Ecto neural progenitor cell (in vitro differentiated cells): Measurements from ENCODE around the gene KLHL33.
"Not testable (repeated sequence)": the region's sequence is repeated elsewhere in the genome, so short reads cannot be mapped to it uniquely, and the experiment has no call there.

ENCODE experiments used
- DNase-seq: peaks from one replicate; pipeline ENCODE4 v3.0.0-alpha.2; 2018; ENCODE audit warnings: low spot score

Gene KLHL33

DNA sequence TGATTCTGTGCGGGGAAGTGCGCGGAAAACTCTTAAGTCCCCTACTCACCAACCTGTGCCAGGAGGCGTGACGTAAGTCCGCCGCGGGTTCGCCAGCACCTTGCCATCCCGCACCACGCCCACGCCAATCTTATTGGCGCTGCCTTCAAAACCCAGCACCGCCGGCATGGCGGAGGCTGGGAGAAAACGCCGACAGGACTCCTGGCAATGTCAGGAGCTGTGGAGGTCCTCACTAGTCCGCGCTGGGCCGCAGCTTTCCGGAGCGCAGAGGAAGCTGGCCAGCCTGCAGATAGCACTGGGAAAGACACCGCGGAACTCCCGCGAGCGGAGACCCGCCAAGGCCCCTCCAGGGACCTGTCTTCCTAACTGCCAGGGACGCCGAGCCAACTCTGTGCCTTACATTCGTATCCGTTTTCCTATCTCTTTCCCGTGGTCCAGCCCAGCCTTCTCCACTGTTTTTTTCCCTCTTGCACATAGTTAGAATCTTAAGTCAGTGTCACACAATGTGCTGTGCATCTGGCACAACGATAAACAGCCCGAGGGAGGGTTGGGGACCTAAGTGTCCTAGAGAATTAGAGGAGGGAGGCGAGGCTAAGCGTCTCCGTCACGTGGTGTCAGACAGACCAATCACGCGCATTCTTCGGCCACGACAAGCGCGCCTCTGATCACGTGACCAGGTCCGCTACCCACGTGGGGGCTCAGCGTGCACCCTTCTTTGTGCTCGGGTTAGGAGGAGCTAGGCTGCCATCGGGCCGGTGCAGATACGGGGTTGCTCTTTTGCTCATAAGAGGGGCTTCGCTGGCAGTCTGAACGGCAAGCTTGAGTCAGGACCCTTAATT lies 18.8 kb upstream of the KLHL33 start, which contains the start of the genes APEX1 and OSGEP:
APEX1 (plus strand) TSS at position 711 of the 839 bp plus-strand sequence. CDS start 420 bp downstream, outside the sequence.
OSGEP (minus strand) TSS at position 297 of the 839 bp plus-strand sequence; CDS start at position 168, 129 bp downstream.
- peak; percentile 99 for DNase-seq

DNA sequence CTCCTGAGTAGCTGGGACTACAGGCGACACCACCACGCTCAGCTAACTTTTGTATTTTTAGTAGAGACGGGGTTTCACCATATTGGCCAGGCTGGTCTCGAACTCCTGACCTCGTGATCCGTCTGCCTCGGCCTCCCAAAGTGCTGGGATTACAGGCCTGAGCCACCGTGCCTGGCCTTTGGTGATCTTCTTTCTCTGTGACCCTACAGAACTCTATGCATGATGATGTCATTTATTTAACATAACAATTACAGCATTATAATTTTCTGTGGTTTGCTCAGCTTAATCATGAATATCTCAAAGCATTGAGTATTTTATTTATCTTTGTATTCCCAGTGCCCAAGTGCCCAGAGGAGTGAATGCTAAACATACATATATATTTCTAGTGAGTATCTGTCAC lies 16.9 kb upstream of the KLHL33 start:
- DNase-seq: not testable (repeated sequence)

DNA sequence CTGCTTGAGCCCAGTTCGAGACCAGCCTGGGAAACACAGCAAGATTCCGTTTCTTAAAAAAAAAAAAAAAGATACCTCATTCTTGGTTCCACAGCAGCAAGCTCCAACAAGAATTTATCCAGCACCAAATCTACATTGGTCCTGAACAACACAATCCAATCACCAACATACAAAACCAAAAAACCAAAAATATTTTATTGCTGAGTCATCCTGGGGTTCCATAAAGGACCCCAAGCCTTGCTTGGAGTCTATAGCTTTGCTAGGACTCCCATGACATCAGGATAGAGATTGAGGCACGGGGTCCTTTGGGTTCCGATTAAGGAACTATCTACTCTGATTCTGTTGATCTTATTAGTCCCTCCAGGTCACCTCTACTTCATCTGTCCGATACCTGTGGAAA lies 10.9 kb upstream of the KLHL33 start:
- DNase-seq: no peak

- DNase-seq: not testable (repeated sequence)
These were observed 7.7 kb upstream of the KLHL33 start for GRCh38 chr14:20443650-20444049.

DNA sequence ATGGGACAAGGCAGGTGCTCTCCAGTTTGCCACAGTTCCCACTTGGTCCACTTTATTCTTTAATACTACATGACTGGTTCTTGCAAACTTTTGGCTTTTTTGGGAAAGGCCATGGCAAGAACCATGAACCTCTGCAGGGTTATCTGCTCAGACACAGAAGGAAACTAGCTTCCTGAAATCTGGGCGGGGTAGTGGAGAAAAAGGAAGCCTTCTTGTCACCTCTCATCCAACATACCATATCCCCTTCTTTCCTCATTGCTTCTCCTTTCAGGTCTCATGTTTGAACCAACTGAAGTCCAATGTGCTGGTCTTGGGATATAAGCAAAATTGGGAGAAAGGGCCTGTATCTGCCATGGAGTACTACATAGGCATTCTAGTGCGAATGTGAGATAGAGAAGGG lies 5.5 kb upstream of the KLHL33 start:
- DNase-seq: no peak

DNA sequence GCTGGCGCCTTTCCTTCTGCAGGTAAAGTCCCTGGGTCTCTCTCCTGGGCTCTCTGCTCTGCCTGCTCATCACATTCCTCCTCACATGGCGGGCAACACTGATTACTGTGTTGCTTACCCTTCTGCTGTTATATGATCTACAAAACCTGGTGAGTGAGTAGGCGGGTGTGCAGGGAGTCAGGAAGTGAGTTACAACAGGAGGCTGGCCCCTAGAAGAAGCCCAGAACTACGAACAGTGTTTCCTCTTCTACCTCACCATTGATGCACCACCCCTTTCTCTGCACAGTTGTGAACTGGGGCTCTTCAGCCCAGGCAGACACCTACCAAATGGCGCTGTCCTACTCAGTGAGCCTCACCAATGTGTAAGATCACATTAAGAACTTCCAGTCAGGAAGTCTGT lies 4.9 kb upstream of the KLHL33 start:
- no peak for DNase-seq

DNA sequence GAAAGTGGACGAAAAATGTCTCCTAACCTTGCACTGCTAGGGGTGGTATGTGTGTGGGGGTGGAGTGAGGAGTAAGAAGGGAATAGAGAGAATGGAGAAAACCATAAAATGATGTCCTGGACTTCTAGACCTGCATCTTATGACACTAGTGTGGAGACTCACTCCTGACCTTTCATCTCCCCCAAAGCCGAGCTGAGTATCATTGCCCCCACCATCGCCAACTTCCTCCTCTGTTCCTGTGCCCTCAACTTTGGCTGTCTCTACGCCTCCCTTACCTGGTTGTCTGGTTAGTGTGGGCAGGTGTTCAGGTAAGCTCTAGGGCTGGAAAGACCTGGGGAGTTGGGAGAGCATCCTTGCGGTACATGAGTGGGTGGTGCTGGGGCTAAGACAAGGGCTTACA lies 4.5 kb upstream of the KLHL33 start:
- DNase-seq: no peak

DNA sequence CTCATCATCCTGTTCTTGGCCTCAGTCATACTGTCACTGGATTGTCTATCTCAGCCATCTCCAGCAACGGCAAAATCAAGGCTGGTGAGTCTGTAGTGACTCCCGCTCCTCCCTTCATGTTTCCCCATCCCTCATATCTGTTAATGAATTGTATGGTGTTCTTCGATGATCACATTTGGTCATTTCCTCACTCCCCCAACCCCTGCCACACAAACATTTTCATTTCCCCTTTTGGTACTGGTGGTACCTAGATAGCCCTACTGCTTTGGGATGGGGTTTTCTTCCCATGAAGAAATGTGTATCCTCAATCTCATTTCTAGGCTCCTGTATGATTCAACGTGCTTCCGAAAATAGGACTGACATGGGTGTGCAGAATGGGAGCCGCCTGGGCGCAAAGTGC lies 2.7 kb upstream of the KLHL33 start:
- no peak for DNase-seq

GRCh38 chr14:20436363-20436755 lies 393 bp upstream of the KLHL33 start:
- no peak for DNase-seq

DNA sequence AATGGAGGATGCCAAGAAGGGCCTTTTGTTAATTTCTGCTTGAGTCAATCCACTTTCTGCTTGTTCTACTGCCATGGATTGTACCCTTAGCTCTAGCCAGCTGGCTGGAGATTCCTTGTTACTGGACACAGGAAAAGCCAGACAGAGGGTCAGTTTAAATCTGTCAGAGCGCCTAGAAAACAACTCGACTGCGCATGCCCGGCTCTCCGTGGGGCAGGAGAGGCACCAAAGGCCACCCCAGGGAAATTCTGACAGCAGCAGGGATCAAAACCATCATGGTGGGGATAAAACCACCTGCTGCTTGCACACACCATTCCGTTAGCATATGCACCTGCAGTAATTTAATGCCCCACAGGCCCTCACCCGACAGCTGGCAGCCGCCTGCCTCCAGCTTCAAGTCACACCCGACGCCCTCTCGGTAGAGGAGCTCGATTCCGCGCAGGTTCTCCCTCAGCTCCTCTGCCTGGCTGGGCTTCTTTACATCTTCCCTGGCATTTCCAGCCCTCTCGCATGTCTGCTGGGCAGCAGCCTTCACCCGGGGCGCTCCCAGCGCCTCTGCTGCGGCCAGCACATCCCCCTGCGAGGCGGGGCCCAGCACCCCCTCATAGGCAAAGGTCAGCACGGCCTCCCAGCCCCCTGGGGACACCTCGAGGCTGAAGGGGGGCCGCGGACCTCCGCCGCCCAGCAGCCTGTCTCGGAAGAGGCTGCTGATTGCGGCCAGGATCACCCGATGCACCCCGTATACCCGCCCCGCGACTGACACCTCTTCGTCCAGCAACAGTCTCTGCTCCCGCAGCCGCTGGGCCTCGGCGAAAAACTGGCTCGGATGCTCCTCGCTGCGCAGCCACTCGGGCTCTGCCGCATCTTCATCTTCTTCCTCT lies 1.0 kb downstream of the KLHL33 start:
- DNase-seq: no peak

GRCh38 chr14:20429801-20430669 lies 5.9 kb downstream of the KLHL33 start:
- DNase-seq: no peak

DNA sequence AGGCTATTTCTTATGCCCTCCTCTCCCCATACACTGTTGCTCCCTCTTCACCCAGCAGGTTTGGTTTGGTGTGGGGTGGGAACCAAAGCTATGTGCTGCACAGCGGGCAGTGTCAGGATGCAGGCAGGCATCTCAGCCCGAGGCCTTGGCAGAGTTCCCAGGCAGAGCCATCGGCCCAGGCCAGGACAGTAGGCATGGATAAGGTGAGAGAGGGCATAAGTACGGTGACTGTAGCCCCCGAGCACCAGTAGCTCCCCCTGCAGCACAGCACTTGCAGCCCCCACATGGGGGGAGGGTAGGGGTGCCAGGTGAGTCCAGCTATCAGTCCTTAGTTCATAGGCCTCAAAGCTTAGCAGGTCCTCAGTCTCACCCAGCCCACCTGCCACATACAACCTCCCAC lies 7.2 kb downstream of the KLHL33 start:
- no peak for DNase-seq

DNA sequence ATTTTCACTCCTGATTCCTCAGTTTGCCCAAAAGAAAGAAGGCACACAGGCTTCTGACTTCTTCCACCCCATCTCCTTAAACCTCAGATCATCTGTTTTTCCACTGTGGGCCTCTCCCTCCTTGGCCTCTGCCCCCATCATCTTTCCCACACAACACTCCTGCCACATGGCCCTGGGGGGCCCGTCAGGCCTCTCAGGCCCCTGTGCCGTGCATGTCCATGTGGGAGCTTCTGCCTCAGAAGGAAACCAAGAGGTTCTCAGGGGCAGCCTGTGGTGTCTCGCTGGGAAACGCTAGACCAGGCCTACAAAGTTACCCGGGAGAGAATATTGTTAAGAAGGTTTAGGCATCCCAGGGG lies 8.0 kb downstream of the KLHL33 start:
- no peak for DNase-seq

DNA sequence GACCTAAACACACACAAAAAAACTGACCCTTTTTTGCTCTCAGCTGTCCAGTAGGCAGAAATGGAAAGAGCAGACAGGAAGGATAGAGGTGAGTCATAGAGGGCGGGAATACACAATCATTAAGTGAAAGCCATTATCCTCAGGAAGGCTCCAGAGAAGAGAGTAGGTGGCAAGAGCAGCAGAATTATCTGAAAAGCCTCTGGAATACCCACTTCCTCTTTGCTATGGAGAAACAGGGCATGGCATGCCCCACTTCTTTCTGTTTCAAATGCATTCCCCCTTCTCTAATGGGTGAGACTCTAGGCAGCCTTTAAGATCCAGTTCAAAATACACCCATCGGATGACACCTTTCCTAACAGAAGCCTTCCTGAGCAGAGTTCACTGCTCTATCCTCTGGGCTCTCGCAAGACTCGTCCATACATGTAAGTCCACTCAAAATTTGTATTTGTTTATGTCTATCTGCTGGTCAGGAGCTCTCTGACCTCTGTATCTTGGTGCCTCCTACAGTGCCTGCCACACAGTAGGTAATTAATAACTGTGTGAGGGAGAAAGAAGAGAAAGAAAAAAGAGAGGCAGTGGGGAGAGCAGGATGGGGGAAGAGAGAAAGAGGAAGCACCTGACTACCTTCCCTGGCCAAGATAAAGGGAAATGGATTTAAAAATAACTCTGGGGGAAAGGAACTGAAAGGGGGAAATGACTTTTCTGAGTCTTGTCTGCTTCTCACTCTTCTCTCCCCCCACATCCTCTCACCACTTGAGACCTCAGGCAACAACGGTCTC lies 8.5 kb downstream of the KLHL33 start:
- no peak for DNase-seq

GRCh38 chr14:20424851-20425250 lies 11.1 kb downstream of the KLHL33 start:
- no peak for DNase-seq

DNA sequence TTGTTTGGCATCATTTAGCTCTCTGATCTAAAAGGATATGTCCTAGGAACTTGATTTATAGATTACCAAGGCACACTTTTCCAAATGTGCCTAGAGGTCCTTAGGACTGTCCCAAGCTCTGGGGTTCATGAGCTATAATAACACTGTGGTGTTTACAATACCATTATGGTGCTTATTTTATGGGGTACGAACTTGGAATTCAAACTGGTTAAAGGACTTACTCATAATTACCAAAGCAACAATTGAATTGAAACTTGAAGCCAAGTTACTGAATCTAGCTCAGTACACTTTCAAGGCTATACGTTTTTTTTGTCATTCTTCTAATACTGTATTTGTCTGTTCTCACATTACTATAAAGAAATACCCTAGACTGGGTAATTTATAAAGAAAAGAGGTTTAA lies 13.1 kb downstream of the KLHL33 start:
- DNase-seq: no peak

GRCh38 chr14:20421267-20421666 lies 14.7 kb downstream of the KLHL33 start:
- no peak for DNase-seq

GRCh38 chr14:20419419-20419818 lies 16.5 kb downstream of the KLHL33 start:
- no peak for DNase-seq

GRCh38 chr14:20418501-20418909 lies 17.5 kb downstream of the KLHL33 start:
- no peak for DNase-seq

GRCh38 chr14:20417250-20418186 lies 18.4 kb downstream of the KLHL33 start:
- no peak for DNase-seq
